OCI-LY3 (cell line): ENCODE results near the gene KRT33A.

Experiments used
- H2AFZ ChIP-seq: fragments of 200-600, 300-600 bp; shearing (Covaris generic); 2 replicates; pipeline ENCODE4 v1.6.0; 2014; ENCODE audit warnings: antibody characterized with exemption, low read depth, low read length
- H3K27ac ChIP-seq: fragments of 200-600, 300-600 bp; sonication (generic); 2 replicates; pipeline ENCODE4 v1.5.1; 2014; ENCODE audit warnings: mild to moderate bottlenecking, low read length, moderate library complexity, mixed read lengths
- H3K27me3 ChIP-seq: fragments of 200-600, 300-600 bp; sonication (generic); 2 replicates; pipeline ENCODE4 v1.6.1; 2014; ENCODE audit warnings: low read depth, low read length, mixed read lengths
- H3K36me3 ChIP-seq: fragments of 200-600, 300-600 bp; sonication (generic); replicated peaks from 2 replicates; pipeline ENCODE3; 2014; ENCODE audit warnings: low read depth, low read length, mixed read lengths
- H3K4me1 ChIP-seq: fragments of 300-600, 200-600 bp; sonication (generic); 2 replicates; pipeline ENCODE4 v1.6.1; 2014; ENCODE audit warnings: low read length, mixed read lengths
- H3K4me2 ChIP-seq: fragments of 200-600, 300-600 bp; sonication (generic); 2 replicates; pipeline ENCODE4 v1.6.1; 2014; ENCODE audit warnings: low read length, mixed read lengths
- H3K4me3 ChIP-seq: fragments of 300-600, 200-600 bp; sonication (generic); 2 replicates; pipeline ENCODE4 v1.5.1; 2014; ENCODE audit warnings: antibody characterized with exemption, mild to moderate bottlenecking, low read length, moderate library complexity
- H3K79me2 ChIP-seq: fragments of 300-600, 200-600 bp; shearing (Covaris generic); 2 replicates; pipeline ENCODE4 v1.6.1; 2014; ENCODE audit warnings: mild to moderate bottlenecking, low read length, mixed read lengths
- H3K9ac ChIP-seq: fragments of 300-600, 200-600 bp; shearing (Covaris generic); 2 replicates; pipeline ENCODE4 v1.6.0; 2014; ENCODE audit warnings: mild to moderate bottlenecking, low read length, moderate library complexity
- H3K9me3 ChIP-seq: fragments of 200-600, 300-600 bp; shearing (Covaris generic); 2 replicates; pipeline ENCODE4 v1.6.1; 2014; ENCODE audit warnings: low read length, mixed read lengths; ENCODE audit not compliant: insufficient read depth
- H4K20me1 ChIP-seq: fragments of 200-600, 300-600 bp; sonication (generic); 2 replicates; pipeline ENCODE4 v1.6.1; 2016; ENCODE audit warnings: low read length, mixed read lengths; ENCODE audit not compliant: insufficient read depth
- CTCF ChIP-seq: fragments of 200-600, 300-600 bp; sonication (generic); IDR thresholded peaks from 2 replicates; pipeline ENCODE4 v1.5.1; 2014; ENCODE audit warnings: antibody characterized with exemption, low read length, low read depth
- EZH2phosphoT487 ChIP-seq: fragments of 200-600 bp; shearing (Covaris generic); IDR thresholded peaks from 2 replicates; pipeline ENCODE4 v1.6.1; 2018; ENCODE audit warnings: antibody characterized with exemption, mixed run types, low read depth

The KRT33A gene

GRCh38 chr17:41391535-41391934 lies 40.9 kb upstream of the KRT33A start:
- peaks cover 17% of the 10 kb centered on the region for H3K27me3 ChIP-seq
- H2AFZ ChIP-seq: no peak overlapping the region
- H3K4me1 ChIP-seq: no peaks in the 10 kb centered on the region
- H3K27ac ChIP-seq: no peak overlapping the region
- H4K20me1 ChIP-seq: no peaks in the 10 kb centered on the region
- no peaks in the 10 kb centered on the region for H3K36me3 ChIP-seq
- no peak overlapping the region for H3K4me2 ChIP-seq
- no peak for TF ChIP-seq CTCF
- TF ChIP-seq EZH2phosphoT487: no peak
- no peak overlapping the region for H3K9ac ChIP-seq
- H3K4me3 ChIP-seq: no peak overlapping the region
- H3K9me3 ChIP-seq: peaks cover 3% of the 10 kb centered on the region; the same call in 1 of the 2 replicates
- H3K79me2 ChIP-seq: no peaks in the 10 kb centered on the region

- Histone ChIP-seq H3K27me3 (peaks cover 17% of the 10 kb centered on the region), H2AFZ (no peak overlapping the region), H4K20me1 (no peaks in the 10 kb centered on the region), H3K4me2 (no peak overlapping the region), H3K27ac (no peak overlapping the region), H3K4me1 (no peaks in the 10 kb centered on the region), H3K9me3 (peaks cover 6% of the 10 kb centered on the region; the same call in 1 of the 2 replicates), H3K9ac (no peak overlapping the region), H3K4me3 (no peak overlapping the region), H3K79me2 (no peaks in the 10 kb centered on the region), H3K36me3 (no peaks in the 10 kb centered on the region)
- TF ChIP-seq CTCF (no peak), EZH2phosphoT487 (no peak)
Observed at GRCh38 chr17:41390411-41390938, 39.8 kb upstream of the KRT33A start.

GRCh38 chr17:41387670-41388069 lies 37.0 kb upstream of the KRT33A start:
- Histone ChIP-seq H3K4me3 (no peak overlapping the region), H3K9me3 (peaks cover 6% of the 10 kb centered on the region; the same call in 1 of the 2 replicates), H3K4me1 (no peaks in the 10 kb centered on the region), H4K20me1 (no peaks in the 10 kb centered on the region), H2AFZ (no peak overlapping the region), H3K9ac (no peak overlapping the region), H3K27ac (no peak overlapping the region), H3K4me2 (no peak overlapping the region), H3K79me2 (no peaks in the 10 kb centered on the region), H3K36me3 (no peaks in the 10 kb centered on the region), H3K27me3 (peaks cover 11% of the 10 kb centered on the region)
- TF ChIP-seq EZH2phosphoT487 (no peak), CTCF (no peak)

- no peak overlapping the region for H3K4me3 ChIP-seq
- no peaks in the 10 kb centered on the region for H4K20me1 ChIP-seq
- no peaks in the 10 kb centered on the region for H3K36me3 ChIP-seq
- no peak overlapping the region for H3K9ac ChIP-seq
- H3K27ac ChIP-seq: no peak overlapping the region
- H3K9me3 ChIP-seq: peaks cover 6% of the 10 kb centered on the region; the same call in 1 of the 2 replicates
- H2AFZ ChIP-seq: no peak overlapping the region
- TF ChIP-seq CTCF (no peak), EZH2phosphoT487 (no peak)
- H3K4me1 ChIP-seq: no peaks in the 10 kb centered on the region
- no peaks in the 10 kb centered on the region for H3K79me2 ChIP-seq
- H3K4me2 ChIP-seq: no peak overlapping the region
- H3K27me3 ChIP-seq: peaks cover 3% of the 10 kb centered on the region; the same call in 1 of the 2 replicates
Observed at GRCh38 chr17:41386227-41386626, 35.6 kb upstream of the KRT33A start.
